HG03521 (cell line): ENCODE results near the gene SNX8.
"Not testable (repeated sequence)": the region's sequence is repeated elsewhere in the genome, so short reads cannot be mapped to it uniquely, and the experiment has no call there.

Source experiments
- ATAC-seq: cut with Tn5 transposase; IDR thresholded peaks from one replicate; pipeline ENCODE4 v1.9.1; 2021; ENCODE audit warnings: mild to moderate bottlenecking, moderate library complexity; ENCODE audit not compliant: unreplicated experiment

Gene SNX8, protein sequence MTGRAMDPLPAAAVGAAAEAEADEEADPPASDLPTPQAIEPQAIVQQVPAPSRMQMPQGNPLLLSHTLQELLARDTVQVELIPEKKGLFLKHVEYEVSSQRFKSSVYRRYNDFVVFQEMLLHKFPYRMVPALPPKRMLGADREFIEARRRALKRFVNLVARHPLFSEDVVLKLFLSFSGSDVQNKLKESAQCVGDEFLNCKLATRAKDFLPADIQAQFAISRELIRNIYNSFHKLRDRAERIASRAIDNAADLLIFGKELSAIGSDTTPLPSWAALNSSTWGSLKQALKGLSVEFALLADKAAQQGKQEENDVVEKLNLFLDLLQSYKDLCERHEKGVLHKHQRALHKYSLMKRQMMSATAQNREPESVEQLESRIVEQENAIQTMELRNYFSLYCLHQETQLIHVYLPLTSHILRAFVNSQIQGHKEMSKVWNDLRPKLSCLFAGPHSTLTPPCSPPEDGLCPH

DNA sequence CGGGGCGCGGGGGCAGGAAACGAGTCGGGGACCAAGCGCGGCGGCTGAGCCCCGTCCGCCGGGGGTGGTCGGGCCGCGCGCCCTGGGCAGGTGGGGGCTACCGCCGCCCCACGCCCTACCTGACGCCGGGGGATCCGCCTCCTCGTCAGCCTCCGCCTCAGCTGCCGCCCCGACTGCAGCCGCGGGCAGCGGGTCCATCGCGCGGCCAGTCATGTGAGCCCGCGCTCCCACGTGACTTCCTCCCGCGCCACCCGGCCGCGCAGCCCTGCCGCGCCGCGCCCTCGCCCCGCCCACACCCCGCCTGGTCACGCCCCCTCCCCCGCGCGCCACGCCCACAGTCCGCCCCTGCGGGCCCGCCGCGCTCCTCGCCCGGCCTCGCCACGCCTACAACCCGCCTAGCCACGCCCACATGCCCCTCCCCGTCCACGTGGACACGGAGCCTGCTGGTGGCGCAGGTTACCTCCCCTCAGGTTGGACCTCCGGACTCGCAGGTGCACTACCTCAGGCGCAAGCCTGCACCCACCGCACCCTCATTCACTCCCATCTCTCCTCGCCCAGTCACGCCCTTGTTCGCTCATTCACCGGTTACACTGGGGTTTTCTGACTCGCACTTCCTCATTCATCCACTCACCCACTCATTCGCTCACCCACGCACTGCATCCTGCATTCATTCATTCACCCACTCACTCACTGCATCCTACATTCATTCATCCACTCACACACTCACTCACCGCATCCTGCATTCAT lies at the start of gene SNX8:
SNX8 (minus strand) TSS at position 233 of the 747 bp plus-strand sequence; CDS start at position 213, 20 bp downstream.
- peak; percentile 76 for ATAC-seq

DNA sequence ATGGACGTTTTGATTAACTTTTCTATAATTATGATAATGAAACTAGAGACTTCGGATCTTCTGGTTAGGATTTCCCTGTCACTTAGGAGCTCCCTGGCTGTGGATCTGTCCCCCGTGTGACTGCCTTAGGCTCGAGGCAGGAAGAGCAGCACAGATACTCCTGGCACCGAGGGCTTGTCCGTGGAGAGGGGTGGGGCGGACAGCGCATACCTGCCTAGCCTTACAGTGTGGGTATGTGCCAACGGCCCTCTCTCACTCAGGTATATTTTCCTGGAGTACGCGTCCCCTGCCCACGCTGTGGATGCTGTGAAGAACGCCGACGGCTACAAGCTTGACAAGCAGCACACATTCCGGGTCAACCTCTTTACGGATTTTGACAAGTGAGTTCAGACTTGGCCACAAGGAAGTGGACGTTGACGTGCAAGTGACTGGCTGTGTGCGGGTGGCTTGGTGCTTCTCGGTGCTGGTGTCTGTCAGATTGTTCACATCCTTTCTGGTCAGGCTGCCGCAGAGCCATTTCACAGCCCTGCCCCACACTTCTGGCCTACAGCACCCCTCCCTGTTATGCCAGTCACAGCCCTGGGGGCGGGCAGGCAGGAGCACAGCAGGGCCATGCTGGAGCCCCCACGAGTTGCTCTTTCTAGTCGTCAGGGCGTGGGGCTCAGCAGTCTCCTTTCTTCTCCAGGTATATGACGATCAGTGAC lies 48.3 kb upstream of the SNX8 start:
- ATAC-seq: no peak

DNA sequence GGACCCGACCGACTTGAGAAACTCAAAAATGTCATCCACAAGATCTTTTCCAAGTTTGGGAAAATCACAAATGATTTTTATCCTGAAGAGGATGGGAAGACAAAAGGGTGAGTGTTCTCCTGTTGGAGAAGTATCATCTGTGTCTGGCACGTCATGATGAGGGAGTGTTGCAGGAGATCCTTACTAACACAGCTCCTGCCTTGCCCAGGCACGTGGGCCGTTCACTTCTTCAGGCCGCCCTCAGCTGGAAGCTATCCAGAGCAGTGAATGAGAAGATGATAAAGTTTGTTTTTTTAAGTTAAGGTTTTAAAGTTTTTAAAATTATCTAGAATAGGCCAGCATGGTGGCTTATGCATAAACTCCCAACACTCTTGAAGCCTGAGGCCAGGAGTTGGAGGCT lies 46.6 kb upstream of the SNX8 start:
- ATAC-seq: no peak

GRCh38 chr7:2359610-2360009 lies 45.4 kb upstream of the SNX8 start:
- no peak for ATAC-seq

DNA sequence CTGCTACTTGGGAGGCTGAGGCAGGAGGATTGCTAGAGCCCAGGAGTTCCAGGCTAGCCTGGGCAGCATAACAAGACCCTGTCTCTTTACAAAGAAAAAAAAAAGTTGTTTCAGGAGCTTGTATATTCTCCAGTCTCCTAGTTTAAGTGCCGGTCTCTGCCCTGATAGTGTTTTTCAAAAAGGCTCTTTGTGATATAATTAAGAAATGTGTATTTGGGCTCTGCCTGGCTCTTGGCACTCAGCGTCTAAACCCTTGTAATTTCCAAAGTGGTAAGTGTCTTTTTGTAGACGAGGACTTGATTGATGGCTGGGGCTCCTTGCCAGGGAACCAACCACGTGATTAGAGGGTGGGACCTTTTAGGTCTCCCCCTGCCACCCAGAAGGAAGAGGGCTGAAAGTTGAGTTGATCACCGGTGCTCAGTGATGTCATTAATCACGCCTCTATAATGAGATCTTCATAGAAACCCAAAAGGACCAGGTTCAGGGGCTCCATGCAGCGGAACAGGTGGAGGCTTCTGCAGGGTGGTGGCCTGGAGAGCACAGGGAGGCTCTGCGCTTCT lies 44.8 kb upstream of the SNX8 start:
- no peak for ATAC-seq

GRCh38 chr7:2357571-2357970 lies 43.3 kb upstream of the SNX8 start:
- ATAC-seq: no peak

- ATAC-seq: no peak
Observed at GRCh38 chr7:2357165-2357564, 42.9 kb upstream of the SNX8 start.

GRCh38 chr7:2355705-2356008 lies 41.4 kb upstream of the SNX8 start:
- no peak for ATAC-seq

DNA sequence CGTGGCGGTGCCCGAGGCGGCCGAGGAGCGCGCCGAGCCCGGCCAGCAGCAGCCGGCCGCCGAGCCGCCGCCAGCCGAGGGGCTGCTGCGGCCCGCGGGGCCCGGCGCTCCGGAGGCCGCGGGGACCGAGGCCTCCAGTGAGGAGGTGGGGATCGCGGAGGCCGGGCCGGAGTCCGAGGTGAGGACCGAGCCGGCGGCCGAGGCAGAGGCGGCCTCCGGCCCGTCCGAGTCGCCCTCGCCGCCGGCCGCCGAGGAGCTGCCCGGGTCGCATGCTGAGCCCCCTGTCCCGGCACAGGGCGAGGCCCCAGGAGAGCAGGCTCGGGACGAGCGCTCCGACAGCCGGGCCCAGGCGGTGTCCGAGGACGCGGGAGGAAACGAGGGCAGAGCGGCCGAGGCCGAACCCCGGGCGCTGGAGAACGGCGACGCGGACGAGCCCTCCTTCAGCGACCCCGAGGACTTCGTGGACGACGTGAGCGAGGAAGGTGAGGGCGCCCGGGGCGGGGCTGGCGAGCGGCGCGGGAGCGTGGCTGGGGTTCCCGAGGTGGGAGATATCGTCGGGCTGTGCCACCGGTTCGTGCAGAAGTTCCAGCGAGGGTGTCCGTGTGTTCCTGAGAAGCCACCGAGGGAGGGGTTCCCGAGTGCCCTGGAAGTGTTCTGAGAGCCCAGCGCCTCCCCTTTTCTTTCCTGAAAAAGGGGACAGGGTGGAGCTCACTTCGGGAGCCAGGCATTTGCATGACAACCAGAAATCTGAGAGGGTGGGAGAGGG lies 40.9 kb upstream of the SNX8 start:
- peak; percentile 20 for ATAC-seq

GRCh38 chr7:2354186-2354938 lies 40.1 kb upstream of the SNX8 start, which contains the start of gene EIF3B:
EIF3B (plus strand) TSS chr7:2354827; CDS start chr7:2354922, 95 bp downstream.
- peak; percentile 82 for ATAC-seq

GRCh38 chr7:2353936-2354185 lies 39.6 kb upstream of the SNX8 start:
- peak; percentile 39 for ATAC-seq

DNA sequence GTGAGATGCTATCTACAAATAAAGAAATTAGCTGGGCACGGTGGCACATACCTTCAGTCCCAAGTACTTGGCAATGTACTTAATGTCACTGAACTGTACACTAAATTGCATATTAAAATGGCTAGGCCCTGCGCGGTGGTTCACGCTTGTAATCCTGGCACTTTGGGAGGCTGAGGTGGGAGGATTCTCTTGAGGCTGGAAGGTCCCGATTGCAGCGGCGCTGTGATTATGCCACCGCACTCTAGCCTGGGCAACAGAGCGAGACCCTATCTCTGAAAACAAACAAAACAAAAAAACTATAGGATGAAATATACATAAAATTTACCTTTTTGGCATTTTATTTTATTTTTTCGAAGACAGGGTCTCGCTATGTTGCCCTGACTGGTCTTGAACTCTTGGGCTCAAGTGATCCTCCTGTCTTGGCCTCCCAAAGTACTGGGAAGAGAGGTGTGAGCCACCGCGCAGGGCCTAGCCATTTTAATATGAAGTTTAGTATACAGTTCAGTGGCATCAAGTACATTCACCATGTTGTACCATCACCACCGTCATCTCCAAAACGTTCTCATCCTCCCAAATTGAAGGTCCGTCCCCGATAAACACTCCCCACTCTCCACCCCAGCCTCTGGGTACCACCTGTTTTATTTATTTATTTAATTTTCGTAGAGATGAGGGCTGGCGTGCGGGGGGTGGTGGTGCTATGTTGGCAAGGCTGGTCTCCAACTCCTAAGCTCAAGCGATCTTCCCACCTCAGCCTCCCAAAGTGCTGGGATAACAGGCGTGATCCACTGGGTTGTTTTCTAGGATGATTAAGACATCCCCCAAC lies 39.1 kb upstream of the SNX8 start:
- ATAC-seq: no peak

- ATAC-seq: no peak
Observed at GRCh38 chr7:2350861-2351260, 36.6 kb upstream of the SNX8 start.

GRCh38 chr7:2350055-2350454 lies 35.8 kb upstream of the SNX8 start:
- no peak for ATAC-seq

GRCh38 chr7:2347351-2348063 lies 33.3 kb upstream of the SNX8 start:
- ATAC-seq: not testable (repeated sequence)

- ATAC-seq: no peak
Observed at GRCh38 chr7:2336626-2337299, 22.5 kb upstream of the SNX8 start.

GRCh38 chr7:2332606-2333231 lies 18.5 kb upstream of the SNX8 start:
- not testable (repeated sequence) for ATAC-seq

- ATAC-seq: no peak
Observed at GRCh38 chr7:2331707-2332106, 17.5 kb upstream of the SNX8 start.
